Frontal cortex (tissue), 4 donors: Measurements from ENCODE around the gene TRIM71. TPM values are rescaled to one million over a fixed set of nuclear protein-coding genes. Genes with fewer than 3 reads are reported as not detected.
A peak's percentile ranks its signal among the peaks of the same experiment; 100 is the strongest.
"Not testable (repeated sequence)": the region's sequence is repeated elsewhere in the genome, so short reads cannot be mapped to it uniquely, and the experiment has no call there.

Source experiments
- DNase-seq, 2 donors: peaks; one replicate each; pipeline ENCODE4 v3.0.0; 2012; ENCODE audit warnings: low spot score in 2 of 2
- FAIRE-seq: peaks from 2 replicates; lab custom pipeline; 2012; peaks lifted over from hg19 to GRCh38; lab: Jason Lieb, UNC
- total RNA-seq: library from RNA; depleted of rRNA; stranded (reverse); fragments of >200 nt; gene quantifications from one replicate; pipeline ENCODE4 v1.2.3, GENCODE V29; 2014
- donor health status: control.
- donor health status: control.
- donor health status: control.

The TRIM71 gene
- total RNA-seq, 1 donor from 2014 or later, result 2.9 TPM

DNA sequence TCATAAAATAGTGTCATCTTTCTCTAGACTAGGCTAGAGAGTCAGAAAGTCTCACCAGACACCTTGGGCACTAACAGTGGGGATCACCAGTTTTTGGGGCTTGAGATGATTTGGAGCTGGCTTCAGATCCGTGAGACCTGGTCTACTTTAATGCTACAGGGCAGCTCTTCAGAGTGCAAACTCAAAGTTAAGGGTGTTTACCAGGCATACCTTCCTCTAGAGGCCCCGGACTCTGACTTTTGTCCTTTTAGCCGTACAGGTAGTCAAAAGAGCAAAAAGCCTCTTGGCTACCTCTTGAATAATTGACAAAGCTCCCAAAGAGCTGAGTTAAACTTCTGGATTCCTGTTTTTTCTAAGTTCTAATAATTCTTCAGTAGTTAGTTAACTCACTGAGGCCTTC is 92.2 kb downstream of the TRIM71 start:
- FAIRE-seq (no peak), DNase-seq (no peak)

DNA sequence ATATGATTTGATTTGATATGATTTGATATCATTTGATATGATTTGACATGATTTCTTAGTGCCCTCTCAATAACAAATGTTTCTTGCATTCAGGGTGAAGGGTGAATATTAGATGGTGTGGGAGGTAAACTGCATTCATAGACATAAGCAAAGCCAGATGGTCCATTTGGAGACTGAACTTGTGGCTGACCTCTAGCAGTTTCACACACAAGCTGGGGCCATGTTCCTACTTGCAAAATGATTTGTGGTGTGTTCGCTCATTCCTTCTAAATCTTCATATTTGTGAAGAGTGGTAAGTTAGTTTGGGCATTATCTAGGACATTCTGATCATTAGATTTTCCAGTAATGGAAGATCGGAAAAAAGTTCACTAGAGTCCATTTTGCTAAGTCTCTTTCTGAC is 93.2 kb downstream of the TRIM71 start:
- no peak for FAIRE-seq
- DNase-seq, result no peak

DNA sequence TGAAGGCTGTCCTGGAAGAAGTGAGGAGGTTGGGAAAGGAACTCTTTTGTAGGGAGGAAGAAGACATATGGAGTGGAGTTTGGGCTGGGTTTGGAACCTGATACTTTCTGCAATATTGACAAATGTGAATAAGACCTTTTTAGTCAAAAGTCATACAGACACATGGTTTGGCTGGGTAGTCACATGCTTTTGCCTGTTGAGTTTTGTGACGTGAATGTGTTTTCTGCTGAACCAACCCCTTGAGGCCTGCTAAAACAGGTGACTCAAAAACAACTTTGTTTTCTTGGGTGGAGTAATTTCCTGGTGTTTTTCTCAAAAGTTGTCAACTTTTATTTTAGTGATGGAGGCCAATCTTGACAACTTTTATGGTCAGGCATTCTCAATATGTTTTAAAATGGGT is 94.2 kb downstream of the TRIM71 start:
- FAIRE-seq (no peak), DNase-seq (no peak)

DNA sequence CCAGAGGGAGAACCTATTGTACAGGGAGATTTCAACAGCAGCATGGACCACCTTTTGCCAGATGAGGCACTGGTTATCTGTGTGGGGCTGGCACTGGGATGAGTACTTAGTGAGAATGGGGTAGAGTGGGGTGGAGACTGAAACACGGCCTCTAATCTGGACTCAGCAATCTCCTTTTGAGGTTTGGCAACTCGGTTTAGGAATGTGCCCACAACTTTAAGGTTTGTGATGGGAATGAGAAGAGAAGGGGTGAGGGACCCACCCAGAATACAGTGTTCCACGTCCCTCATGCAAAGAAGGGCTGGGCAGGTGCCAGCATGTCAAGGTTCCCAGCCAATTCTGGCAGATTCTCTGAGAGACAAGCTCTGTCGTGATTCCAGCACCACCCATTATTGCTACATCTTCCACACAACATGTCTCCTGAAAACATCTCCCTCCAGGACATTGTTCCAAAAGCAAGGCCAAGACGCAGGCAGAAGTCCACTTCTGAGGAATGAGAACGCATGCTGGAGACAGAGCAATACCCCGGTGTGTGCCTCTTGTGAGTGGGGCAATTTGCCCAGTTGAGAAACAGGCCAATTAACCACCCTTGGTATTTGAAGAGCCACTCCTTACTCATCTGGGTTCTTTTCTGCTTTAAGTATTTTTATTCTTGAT is 96.1 kb downstream of the TRIM71 start:
- FAIRE-seq (no peak), DNase-seq (no peak)

DNA sequence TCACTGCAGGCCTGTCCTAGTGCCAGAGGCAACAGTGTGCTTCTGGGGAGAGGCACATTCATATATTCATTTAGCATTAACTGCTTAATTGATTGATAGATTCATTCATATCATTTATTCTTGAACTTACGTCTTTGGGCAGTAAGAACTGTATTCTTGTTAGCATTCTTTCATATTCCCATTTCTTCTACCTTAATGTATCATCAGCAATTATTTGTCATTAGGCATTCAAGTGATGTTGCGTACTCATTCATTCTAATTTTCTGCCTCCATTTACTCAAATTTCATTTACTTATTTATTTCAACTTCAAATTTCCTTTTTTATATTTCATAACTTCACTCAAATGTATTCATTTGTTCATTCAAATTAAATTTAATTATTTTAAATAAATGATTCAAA is 102.1 kb downstream of the TRIM71 start:
- DNase-seq (no peak), FAIRE-seq (no peak)

DNA sequence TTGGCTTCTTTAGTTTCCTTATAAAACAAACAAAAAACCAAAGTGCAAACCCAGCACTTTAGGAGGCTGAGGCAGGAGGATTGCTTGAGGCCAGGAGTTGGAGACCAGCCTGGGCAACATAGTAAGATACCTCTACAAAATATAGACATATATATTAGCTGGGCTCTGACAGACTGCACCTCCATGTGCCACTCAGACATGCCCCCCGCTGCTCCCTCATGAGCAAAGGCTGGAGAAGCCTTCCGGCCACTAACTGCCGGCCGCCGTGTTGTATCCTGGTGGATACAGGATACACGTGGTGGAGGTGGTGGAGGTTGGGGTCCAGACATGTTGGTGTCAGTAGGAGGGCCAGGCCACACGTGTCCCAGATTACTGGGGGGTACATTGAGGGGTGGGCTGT is 104.3 kb downstream of the TRIM71 start:
- DNase-seq, result no peak
- FAIRE-seq, result no peak

DNA sequence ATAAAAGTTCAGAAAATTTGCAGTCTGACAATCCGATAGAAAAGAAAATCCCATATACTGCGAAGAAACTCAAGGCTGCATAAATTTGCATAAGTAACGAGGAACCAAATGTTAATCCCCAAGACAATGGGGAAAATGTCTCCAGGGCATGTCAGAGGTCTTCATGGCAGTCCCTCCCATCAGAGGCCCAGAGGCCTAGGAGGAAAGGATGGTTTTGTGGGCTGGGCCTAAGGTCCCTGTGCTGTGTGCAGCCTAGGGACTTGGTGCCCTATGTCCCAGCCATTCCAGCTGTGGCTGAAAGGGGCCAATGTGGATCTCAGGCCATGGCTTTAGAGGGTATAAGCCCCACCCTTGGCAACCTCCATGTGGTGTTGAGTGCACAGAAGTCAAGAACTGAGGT is 112.4 kb downstream of the TRIM71 start:
- no peak for FAIRE-seq
- no peak for DNase-seq

DNA sequence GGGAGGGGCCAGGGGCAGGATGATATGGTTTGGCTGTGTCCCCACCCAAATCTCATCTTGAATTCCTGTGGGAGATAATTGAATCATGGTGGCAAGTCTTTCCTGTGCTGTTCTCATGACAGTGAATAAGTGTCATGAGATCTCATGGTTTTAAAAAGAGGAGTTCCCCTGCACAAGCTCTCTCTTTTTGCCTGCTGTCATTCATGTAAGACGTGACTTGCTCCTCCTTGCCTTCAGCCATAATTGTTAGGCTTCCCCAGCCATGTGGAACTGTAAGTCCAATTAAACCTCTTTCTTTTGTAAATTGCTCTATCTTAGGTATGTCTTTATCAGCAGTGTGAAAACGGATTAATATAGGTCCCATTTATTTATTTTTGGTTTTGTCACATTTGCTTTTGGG is 113.5 kb downstream of the TRIM71 start:
- DNase-seq, FAIRE-seq: not testable (repeated sequence)

DNA sequence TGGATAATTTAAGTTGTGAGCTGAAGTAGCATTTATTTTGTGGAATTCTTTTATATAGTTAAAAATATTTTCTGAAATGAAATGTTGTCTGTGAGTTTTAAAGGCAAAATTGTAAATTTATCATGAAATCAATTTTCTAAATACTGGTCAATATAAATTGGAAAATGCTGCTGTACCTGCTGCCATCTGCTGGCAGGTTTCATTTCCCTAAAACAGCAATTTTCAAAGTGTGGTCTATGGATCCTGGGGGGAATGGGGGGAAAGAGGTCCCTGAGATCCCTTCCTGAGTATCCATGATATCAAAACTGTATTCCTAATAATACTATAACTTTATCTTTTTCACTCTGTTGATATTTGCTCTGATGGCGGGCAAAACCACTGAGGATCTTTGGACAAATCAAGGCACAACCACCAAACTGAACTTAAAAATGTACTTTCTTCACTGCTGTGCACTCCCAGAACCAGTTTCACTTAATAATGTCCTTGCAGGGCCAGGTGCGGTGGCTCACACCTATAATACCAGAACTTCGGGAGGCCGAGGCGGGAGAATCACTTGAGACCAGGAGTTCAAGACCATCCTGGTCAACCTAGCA is 116.4 kb downstream of the TRIM71 start:
- DNase-seq (peak in 1 of 2 donors; percentile 21), FAIRE-seq (no peak)

DNA sequence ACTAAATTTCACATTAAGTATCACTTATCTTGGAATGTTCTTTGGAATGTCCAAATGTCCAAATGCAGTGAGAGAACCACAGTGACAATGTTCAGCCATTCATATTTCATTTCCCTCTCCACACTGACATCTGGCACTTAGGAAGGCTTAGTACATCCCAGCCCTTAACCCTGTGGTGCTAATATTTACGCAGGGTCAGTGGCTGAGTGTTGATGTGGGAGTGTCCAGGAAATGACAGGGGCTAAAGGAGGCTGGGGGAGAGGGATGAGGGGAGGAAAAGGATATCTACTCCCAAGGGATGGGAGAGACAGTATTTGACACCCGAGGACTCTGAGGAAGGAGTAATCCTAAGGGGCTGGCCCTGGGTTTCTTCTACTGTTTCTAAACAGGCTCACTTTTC is 119.5 kb downstream of the TRIM71 start:
- no peak for FAIRE-seq
- no peak for DNase-seq

DNA sequence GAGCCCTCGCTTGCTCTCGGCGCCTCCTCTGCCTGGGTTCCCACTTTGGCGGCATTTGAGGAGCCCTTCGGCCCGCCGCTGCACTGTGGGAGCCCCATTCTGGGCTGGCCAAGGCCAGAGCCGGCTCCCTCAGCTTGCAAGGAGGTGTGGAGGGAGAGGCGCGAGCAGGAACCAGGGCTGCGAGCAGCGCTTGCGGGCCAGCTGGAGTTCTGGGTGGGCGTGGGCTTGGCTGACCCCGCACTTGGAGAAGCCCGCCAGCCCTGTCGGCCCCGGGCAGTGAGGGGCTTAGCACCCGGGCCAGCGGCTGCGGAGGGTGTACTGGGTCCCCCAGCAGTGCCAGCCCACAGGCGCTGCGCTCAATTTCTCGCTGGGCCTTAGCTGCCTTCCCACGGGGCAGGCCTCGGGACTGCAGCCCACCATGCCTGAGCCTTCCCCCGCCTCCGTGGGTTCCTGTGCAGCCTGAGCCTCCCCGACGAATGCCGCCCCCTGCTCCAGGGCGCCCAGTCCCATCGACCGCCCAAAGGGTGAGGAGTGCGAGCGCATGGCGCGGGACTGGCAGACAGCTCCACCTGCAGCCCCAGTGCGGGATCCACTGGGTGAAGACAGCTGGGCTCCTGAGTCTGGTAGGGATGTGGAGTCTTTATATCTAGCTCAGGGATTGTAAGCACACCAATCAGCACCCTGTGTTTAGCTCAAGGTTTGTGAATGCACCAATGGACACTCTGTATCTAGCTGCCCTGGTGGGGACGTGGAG is 121.9 kb downstream of the TRIM71 start:
- not testable (repeated sequence) for FAIRE-seq, DNase-seq

DNA sequence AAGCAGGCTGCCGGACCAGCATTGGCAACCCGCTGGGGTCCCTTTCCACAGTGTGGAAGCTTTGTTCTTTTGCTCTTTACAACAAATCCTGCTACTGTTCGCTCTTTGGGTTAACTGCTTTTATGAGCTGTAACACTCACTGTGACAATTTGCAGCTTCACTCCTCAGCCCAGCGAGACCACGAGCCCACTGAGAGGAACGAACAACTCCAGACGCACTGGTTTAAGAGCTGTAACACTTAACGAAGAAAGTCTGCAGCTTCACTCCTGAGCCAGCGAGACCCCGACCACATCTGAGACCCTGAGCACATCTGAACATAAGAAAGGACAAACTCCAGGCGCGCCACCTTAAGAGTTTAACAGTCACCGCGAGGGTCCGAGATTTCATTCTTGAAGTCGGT is 122.9 kb downstream of the TRIM71 start:
- DNase-seq, result no peak
- no peak for FAIRE-seq

DNA sequence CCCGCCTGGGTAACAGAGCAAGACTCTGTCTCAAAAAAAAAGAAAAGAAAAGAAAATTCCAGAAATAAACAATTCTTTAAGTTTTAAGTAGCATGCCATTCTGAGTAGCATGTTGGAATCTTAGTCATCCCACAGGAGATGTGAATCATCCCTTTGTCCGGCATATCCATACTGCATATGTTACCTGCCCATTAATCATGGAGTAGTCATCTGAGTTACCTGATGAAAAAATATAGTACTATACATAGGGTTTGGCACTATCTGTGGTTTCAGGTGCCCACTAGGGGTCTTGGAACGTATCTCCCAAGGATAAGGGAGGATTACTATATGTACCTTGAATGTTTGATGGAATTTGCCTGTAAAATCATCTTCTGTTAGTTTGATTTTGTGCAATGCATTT is 127.3 kb downstream of the TRIM71 start:
- DNase-seq, result no peak
- FAIRE-seq, result no peak

DNA sequence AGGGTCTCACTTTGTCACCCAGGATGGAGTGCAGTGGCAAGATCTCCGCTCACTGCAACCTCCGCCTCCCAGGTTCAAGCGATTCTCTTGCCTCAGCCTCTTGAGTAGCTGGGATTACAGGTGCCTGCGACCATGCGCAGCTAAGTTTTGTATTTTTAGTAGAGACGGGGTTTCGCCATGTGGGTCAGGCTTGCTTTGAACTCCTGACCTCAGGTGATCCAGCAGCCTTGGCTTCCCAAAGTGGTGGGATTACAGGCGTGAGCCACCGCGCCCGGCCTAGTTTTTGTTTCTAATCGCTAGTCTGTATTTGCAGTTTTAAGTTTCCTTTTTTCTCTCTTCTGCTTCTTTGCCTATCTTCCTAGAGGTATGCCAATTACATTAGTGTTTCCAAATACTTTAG is 127.8 kb downstream of the TRIM71 start:
- FAIRE-seq, DNase-seq: not testable (repeated sequence)

DNA sequence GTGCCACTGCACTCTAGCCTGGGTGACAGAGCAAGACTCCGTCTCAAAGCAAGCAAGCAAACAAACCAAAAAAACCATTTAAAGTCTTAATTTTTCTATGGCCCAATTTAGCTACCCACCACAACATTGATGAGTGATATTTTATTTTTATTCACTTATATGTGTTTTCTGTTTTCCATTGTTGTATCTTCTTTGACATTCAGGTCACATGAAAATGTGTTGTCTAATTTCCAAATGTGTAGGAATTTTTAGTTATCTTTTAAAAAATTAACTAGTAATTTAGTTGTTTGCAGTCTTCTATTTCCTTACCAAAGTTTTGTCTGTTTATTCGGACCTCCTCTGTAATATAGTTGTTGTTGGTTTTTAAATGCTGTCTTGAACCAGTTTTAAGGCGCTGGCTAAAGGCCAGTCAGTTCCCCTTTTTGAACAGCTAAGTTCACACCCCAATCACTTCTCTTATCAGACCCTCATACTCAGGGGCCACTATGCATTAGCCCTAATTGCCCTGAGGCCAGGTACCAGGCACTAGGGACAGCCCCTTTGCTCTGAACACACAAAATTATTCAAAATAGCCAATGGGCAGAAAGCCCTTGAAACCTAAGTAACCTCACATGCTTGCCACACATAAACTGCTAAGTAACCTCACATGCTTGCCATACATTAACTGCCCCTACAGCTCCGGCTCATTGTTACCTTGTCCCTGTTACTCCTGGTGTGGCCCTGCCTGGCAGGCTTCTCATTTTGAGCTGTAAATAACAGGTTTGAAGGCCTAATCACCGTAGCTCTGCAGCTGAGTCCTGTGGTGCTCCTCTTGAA is 129.4 kb downstream of the TRIM71 start:
- no peak for DNase-seq
- FAIRE-seq, result no peak

Other genes with a start within 250 kb of the TRIM71 start
- 110 TPM for gene DYNC1LI1, start 247.1 kb upstream of the TRIM71 start, total RNA-seq
- 47.7 TPM for gene CNOT10, start 132.8 kb upstream of the TRIM71 start, total RNA-seq
- under 0.01 TPM for gene CCR4, start 133.6 kb downstream of the TRIM71 start, total RNA-seq